22Rv1 (cell line): ENCODE results near the gene SLC6A3.

Experiments
- ZFX ChIP-seq: fragments of 450-650 bp; IDR thresholded peaks from 2 replicates; pipeline ENCODE4 v1.6.1; 2017; ENCODE audit warnings: antibody characterized with exemption, borderline replicate concordance
- TF ChIP-seq, protein P1 (sequence below): fragments of 450-650 bp; IDR thresholded peaks from 2 replicates; pipeline ENCODE4 v1.5.1; 2017; ENCODE audit warnings: mild to moderate bottlenecking

- TF ChIP-seq, protein P1, sequence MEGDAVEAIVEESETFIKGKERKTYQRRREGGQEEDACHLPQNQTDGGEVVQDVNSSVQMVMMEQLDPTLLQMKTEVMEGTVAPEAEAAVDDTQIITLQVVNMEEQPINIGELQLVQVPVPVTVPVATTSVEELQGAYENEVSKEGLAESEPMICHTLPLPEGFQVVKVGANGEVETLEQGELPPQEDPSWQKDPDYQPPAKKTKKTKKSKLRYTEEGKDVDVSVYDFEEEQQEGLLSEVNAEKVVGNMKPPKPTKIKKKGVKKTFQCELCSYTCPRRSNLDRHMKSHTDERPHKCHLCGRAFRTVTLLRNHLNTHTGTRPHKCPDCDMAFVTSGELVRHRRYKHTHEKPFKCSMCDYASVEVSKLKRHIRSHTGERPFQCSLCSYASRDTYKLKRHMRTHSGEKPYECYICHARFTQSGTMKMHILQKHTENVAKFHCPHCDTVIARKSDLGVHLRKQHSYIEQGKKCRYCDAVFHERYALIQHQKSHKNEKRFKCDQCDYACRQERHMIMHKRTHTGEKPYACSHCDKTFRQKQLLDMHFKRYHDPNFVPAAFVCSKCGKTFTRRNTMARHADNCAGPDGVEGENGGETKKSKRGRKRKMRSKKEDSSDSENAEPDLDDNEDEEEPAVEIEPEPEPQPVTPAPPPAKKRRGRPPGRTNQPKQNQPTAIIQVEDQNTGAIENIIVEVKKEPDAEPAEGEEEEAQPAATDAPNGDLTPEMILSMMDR = no peak
- TF ChIP-seq ZFX = no peak
These were observed 28.3 kb downstream of the SLC6A3 start for GRCh38 chr5:1416856-1417469.
